Measurements from ENCODE around the gene APOLD1.
"Not testable (repeated sequence)": the region's sequence is repeated elsewhere in the genome, so short reads cannot be mapped to it uniquely, and the experiment has no call there.

APOLD1 gene

DNA sequence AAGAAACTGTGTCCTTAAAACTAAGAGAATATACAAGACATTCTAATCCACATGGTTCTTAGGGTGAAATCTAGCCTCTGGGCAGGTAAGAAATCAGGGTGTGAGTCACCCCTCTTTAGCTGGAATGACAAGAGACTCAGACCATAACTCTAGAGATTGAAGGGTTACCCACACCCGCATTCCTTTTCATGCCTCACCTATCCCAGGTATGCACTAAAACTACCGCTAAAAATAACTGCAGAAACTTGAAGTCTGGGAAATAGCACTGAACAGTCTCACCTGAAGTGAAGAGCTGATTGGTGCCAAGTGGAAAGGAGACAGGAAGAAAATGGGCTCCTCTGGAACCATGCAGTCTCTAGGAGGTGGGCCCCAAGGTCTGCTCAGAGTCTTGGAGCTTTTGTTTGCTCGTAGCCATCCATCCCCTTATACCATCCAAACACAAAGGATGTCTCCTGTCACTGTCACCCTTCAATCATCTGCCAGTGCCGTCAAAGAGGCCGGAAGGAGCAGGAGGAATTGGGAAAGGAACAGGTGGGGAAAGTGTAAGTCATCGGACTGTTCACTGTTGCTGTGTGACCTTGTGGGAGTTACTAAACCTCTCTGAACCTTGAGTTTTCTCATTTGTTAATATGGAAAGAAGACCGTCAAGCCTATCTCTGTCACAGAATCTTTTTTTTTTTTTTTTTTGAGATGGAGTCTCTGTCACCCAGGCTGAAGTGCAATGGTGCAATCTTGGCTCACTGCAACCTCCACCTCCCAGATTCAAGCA lies 50.1 kb downstream of the APOLD1 start:
- peaks cover 14% of the 10 kb centered on the region; the same call in 1 of the 2 replicates for H3K36me3 ChIP-seq (ENCODE audit: insufficient read depth, low read length)
- peaks cover 6% of the 10 kb centered on the region; the same call in 1 of the 2 replicates for H3K4me1 ChIP-seq (ENCODE audit: insufficient read depth, low read length)
- no peaks in the 10 kb centered on the region for H3K9me3 ChIP-seq (ENCODE audit: control insufficient read depth, insufficient read depth, low read length)
- no peak overlapping the region for H3K9ac ChIP-seq (ENCODE audit: low read depth, low read length)

- peaks cover 6% of the 10 kb centered on the region; the same call in 1 of the 2 replicates for H3K4me1 ChIP-seq (ENCODE audit: insufficient read depth, low read length)
- peaks cover 18% of the 10 kb centered on the region; the same call in 1 of the 2 replicates for H3K36me3 ChIP-seq (ENCODE audit: insufficient read depth, low read length)
- no peak overlapping the region for H3K9ac ChIP-seq (ENCODE audit: low read depth, low read length)
- H3K9me3 ChIP-seq (ENCODE audit: control insufficient read depth, insufficient read depth, low read length): no peaks in the 10 kb centered on the region
These were observed 51.1 kb downstream of the APOLD1 start for GRCh38 chr12:12836571-12836970.

GRCh38 chr12:12837025-12837812 lies 51.8 kb downstream of the APOLD1 start:
- Histone ChIP-seq H3K9ac (ENCODE audit: low read depth, low read length) (no peak overlapping the region), H3K36me3 (ENCODE audit: insufficient read depth, low read length) (peaks cover 16% of the 10 kb centered on the region; the same call in 1 of the 2 replicates), H3K4me1 (ENCODE audit: insufficient read depth, low read length) (peaks cover 6% of the 10 kb centered on the region; the same call in 1 of the 2 replicates), H3K9me3 (ENCODE audit: control insufficient read depth, insufficient read depth, low read length) (no peaks in the 10 kb centered on the region)

GRCh38 chr12:12837813-12838153 lies 52.3 kb downstream of the APOLD1 start:
- H3K9ac ChIP-seq (ENCODE audit: low read depth, low read length): no peak overlapping the region
- H3K36me3 ChIP-seq (ENCODE audit: insufficient read depth, low read length): peaks cover 11% of the 10 kb centered on the region; the same call in 1 of the 2 replicates
- H3K9me3 ChIP-seq (ENCODE audit: control insufficient read depth, insufficient read depth, low read length): no peaks in the 10 kb centered on the region
- peaks cover 6% of the 10 kb centered on the region; the same call in 1 of the 2 replicates for H3K4me1 ChIP-seq (ENCODE audit: insufficient read depth, low read length)

- Histone ChIP-seq H3K36me3 (ENCODE audit: insufficient read depth, low read length) (peaks cover 10% of the 10 kb centered on the region; the same call in 1 of the 2 replicates), H3K4me1 (ENCODE audit: insufficient read depth, low read length) (peaks cover 6% of the 10 kb centered on the region; the same call in 1 of the 2 replicates), H3K9me3 (ENCODE audit: control insufficient read depth, insufficient read depth, low read length) (no peaks in the 10 kb centered on the region), H3K9ac (ENCODE audit: low read depth, low read length) (no peak overlapping the region)
These were observed 53.5 kb downstream of the APOLD1 start for GRCh38 chr12:12839003-12839395.

DNA sequence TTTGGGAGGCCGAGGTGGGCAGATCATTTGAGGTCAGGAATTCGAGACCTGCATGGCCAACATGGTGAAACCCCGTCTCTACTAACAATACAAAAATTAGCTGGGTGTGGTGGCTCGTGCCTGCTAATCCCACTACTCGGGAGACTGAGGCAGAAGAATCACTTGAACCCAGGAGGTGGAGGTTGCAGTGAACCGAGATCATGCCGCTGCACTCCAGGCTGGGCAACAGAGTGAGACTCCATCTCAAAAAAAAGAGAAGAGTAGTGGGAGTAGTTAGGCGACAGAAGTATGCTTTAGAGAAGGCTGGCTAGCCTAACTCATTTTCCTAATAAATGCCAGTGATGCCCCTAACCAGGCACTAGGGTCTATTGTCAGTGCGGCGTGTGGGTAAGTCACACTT lies 54.0 kb downstream of the APOLD1 start:
- H3K9ac ChIP-seq (ENCODE audit: low read depth, low read length); H3K9me3 ChIP-seq (ENCODE audit: control insufficient read depth, insufficient read depth, low read length); H3K4me1 ChIP-seq (ENCODE audit: insufficient read depth, low read length): not testable (repeated sequence)
- peaks cover 10% of the 10 kb centered on the region; the same call in 1 of the 2 replicates for H3K36me3 ChIP-seq (ENCODE audit: insufficient read depth, low read length)

DNA sequence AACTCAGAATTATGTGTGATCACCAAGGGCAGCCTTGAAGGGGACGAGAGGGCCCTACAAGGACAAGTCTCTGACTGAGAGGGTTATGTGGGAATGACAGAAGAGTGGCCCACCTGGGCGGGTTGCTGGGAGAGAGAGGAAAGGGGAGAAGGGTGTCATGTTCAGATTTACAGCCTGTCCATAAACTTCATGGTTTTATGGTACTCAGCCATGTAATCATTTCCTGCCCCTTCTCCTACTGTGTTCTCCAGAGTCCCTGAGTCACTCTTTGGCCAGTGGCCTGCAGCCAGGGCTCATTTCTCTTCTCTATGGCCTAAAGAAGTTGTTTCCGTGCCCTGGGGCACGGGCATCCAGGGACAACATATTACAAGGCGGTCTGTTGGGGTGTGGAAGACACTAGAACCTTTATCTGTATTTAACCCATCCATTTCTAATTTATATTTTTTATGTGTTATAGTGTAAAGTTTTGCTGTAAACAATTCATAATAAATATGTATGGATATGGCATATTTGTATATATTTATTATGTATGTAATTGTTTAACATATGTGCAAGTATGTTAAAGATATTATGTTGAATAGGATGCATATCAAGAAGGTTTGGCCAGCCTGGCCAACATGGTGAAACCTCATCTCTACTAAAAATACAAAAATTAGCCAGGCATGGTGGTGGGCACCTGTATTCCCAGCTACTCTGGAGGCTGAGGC lies 54.6 kb downstream of the APOLD1 start:
- peaks cover 6% of the 10 kb centered on the region; the same call in 1 of the 2 replicates for H3K4me1 ChIP-seq (ENCODE audit: insufficient read depth, low read length)
- H3K36me3 ChIP-seq (ENCODE audit: insufficient read depth, low read length): peaks cover 10% of the 10 kb centered on the region; the same call in 1 of the 2 replicates
- H3K9me3 ChIP-seq (ENCODE audit: control insufficient read depth, insufficient read depth, low read length): no peaks in the 10 kb centered on the region
- H3K9ac ChIP-seq (ENCODE audit: low read depth, low read length): no peak overlapping the region

GRCh38 chr12:12840580-12840899 lies 55.1 kb downstream of the APOLD1 start:
- H3K9me3 ChIP-seq (ENCODE audit: control insufficient read depth, insufficient read depth, low read length): no peaks in the 10 kb centered on the region
- no peak overlapping the region for H3K9ac ChIP-seq (ENCODE audit: low read depth, low read length)
- peaks cover 6% of the 10 kb centered on the region; the same call in 1 of the 2 replicates for H3K4me1 ChIP-seq (ENCODE audit: insufficient read depth, low read length)
- peaks cover 10% of the 10 kb centered on the region; the same call in 1 of the 2 replicates for H3K36me3 ChIP-seq (ENCODE audit: insufficient read depth, low read length)

Measured in ES-I3 (cell line).